Ishikawa (cell line): Measurements from ENCODE around the gene HIF3A.

Experiments
- CEBPB ChIP-seq: IDR thresholded peaks from 2 replicates; pipeline ENCODE4 v1.6.1; 2012
- CREB1 ChIP-seq: IDR thresholded peaks from 2 replicates; pipeline ENCODE4 v1.6.1; 2012; ENCODE audit warnings: low read depth
- EGR1 ChIP-seq: IDR thresholded peaks from 2 replicates; pipeline ENCODE4 v1.6.1; 2012
- EP300 ChIP-seq: IDR thresholded peaks from 2 replicates; pipeline ENCODE4 v1.6.1; 2012; ENCODE audit warnings: borderline replicate concordance
- MAX ChIP-seq: IDR thresholded peaks from 2 replicates; pipeline ENCODE4 v1.6.1; 2012
- NFIC ChIP-seq: IDR thresholded peaks from 2 replicates; pipeline ENCODE4 v1.6.1; 2012
- RAD21 ChIP-seq: IDR thresholded peaks from 2 replicates; pipeline ENCODE4 v1.6.1; 2012; ENCODE audit warnings: low read depth
- TAF1 ChIP-seq: IDR thresholded peaks from 2 replicates; pipeline ENCODE4 v1.6.1; 2012; ENCODE audit warnings: low read depth, mild to moderate bottlenecking
- TCF12 ChIP-seq: IDR thresholded peaks from 2 replicates; pipeline ENCODE4 v1.6.1; 2012; ENCODE audit warnings: low read depth
- TEAD4 ChIP-seq: IDR thresholded peaks from 2 replicates; pipeline ENCODE4 v1.6.1; 2012
- YY1 ChIP-seq: IDR thresholded peaks from 2 replicates; pipeline ENCODE4 v1.6.1; 2012; ENCODE audit warnings: low read depth
- ZBTB7A ChIP-seq: IDR thresholded peaks from 2 replicates; pipeline ENCODE4 v1.6.1; 2012; ENCODE audit warnings: low read depth
- TF ChIP-seq, protein P1 (sequence below): IDR thresholded peaks from 2 replicates; pipeline ENCODE4 v1.6.1; 2012; ENCODE audit warnings: low read depth, mild to moderate bottlenecking

DNA sequence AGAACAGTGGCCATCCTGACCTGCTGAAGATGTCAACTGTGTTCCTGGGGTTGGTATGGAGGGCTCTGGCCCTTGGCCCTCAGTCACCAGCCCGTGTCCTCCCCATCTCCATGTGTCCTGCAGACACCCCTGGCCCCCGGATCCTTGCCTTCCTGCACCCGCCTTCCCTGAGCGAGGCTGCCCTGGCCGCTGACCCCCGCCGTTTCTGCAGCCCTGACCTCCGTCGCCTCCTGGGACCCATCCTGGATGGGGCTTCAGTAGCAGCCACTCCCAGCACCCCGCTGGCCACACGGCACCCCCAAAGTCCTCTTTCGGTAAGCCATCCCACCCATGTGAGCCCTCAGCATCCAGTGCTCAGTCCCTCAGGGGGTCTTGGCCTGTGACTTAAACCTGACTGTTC is 24.8 kb downstream of the HIF3A start:
- TF ChIP-seq ZBTB7A (no peak), TAF1 (no peak), NFIC (no peak), CREB1 (no peak), EP300 (no peak), CEBPB (no peak), MAX (no peak), TEAD4 (no peak), EGR1 (no peak), TCF12 (no peak), YY1 (no peak), RAD21 (no peak)
- TF ChIP-seq, protein P1, sequence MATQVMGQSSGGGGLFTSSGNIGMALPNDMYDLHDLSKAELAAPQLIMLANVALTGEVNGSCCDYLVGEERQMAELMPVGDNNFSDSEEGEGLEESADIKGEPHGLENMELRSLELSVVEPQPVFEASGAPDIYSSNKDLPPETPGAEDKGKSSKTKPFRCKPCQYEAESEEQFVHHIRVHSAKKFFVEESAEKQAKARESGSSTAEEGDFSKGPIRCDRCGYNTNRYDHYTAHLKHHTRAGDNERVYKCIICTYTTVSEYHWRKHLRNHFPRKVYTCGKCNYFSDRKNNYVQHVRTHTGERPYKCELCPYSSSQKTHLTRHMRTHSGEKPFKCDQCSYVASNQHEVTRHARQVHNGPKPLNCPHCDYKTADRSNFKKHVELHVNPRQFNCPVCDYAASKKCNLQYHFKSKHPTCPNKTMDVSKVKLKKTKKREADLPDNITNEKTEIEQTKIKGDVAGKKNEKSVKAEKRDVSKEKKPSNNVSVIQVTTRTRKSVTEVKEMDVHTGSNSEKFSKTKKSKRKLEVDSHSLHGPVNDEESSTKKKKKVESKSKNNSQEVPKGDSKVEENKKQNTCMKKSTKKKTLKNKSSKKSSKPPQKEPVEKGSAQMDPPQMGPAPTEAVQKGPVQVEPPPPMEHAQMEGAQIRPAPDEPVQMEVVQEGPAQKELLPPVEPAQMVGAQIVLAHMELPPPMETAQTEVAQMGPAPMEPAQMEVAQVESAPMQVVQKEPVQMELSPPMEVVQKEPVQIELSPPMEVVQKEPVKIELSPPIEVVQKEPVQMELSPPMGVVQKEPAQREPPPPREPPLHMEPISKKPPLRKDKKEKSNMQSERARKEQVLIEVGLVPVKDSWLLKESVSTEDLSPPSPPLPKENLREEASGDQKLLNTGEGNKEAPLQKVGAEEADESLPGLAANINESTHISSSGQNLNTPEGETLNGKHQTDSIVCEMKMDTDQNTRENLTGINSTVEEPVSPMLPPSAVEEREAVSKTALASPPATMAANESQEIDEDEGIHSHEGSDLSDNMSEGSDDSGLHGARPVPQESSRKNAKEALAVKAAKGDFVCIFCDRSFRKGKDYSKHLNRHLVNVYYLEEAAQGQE: no peak
